HepG2 (cell line): ENCODE results near the gene SMIM24. TPM values are rescaled to one million over a fixed set of nuclear protein-coding genes. Genes with fewer than 3 reads are reported as not detected.
A peak's percentile ranks its signal among the peaks of the same experiment; 100 is the strongest.

Experiments used
- ATAC-seq: fragments of 200-7000 bp; cut with Tn5 transposase; 3 replicates; pipeline ENCODE4 v1.9.1; 2020; ENCODE audit warnings: mild to moderate bottlenecking, moderate library complexity
- BruUV-seq: library from RNA; stranded (reverse); fragments of 400-500 nt; replicated peaks from 2 replicates; lab custom pipeline; 2021; lab: Mats Ljungman, UMichigan
- CTCF ChIA-PET: fragments of 300-600 bp; formaldehyde crosslinking; extraction: SDS; loops from one replicate; lab custom pipeline; 2021; ENCODE audit warnings: low total read pairs, inconsistent platforms, low intra/inter-chr PET ratio; lab: Yijun Ruan, JAX
- POLR2A ChIA-PET: fragments of 350-600 bp; sonication (Branson Sonifier 250); formaldehyde crosslinking; loops from one replicate; lab custom pipeline; 2020; ENCODE audit warnings: antibody characterized with exemption, inconsistent platforms; lab: Yijun Ruan, JAX
- DNase-seq: peaks from one replicate; pipeline ENCODE4 v3.0.0-alpha.2; 2015; ENCODE audit warnings: low spot score
- FAIRE-seq: peaks from 3 replicates; lab custom pipeline; 2011; peaks lifted over from hg19 to GRCh38; lab: Jason Lieb, UNC
- H2AFZ ChIP-seq: one replicate; pipeline ENCODE4 v1.6.1; 2011; ENCODE audit warnings: low read length, inconsistent platforms
- H3K27ac ChIP-seq: fragments of 300-600 bp; 3 replicates; pipeline ENCODE4 v1.8.0; 2011; ENCODE audit warnings: mixed run types, mild to moderate bottlenecking, mixed read lengths, low read length, inconsistent platforms; ENCODE audit not compliant: insufficient read depth; ENCODE audit errors: extremely low read length
- H3K27me3 ChIP-seq, 2 experiments: fragments of 200-600 bp in 1 of 2; 2 replicates in 1 of 2; 3 replicates in 1 of 2; pipeline versions ENCODE4 v1.6.0 to v1.8.0; 2011; ENCODE audit warnings: low read length in 2 of 2, mild to moderate bottlenecking in 2 of 2, moderate library complexity in 2 of 2, inconsistent platforms in 1 of 2; ENCODE audit not compliant: insufficient read depth in 2 of 2, control insufficient read depth in 1 of 2
- H3K36me3 ChIP-seq, 2 experiments: fragments of 200-600 bp in 1 of 2; replicated peaks in 1 of 2; 2 replicates in 1 of 2; 3 replicates in 1 of 2; pipeline versions ENCODE4 v1.5.1 to v1.8.0; 2011; ENCODE audit warnings: low read length in 2 of 2, inconsistent platforms in 1 of 2; ENCODE audit not compliant: insufficient read depth in 2 of 2, control insufficient read depth in 1 of 2
- H3K4me1 ChIP-seq: 2 replicates; pipeline ENCODE4 v1.5.1; 2012; ENCODE audit warnings: low read length, inconsistent platforms; ENCODE audit not compliant: insufficient read depth
- H3K4me2 ChIP-seq: 2 replicates; pipeline ENCODE4 v1.6.0; 2011; ENCODE audit warnings: low read depth, low read length, inconsistent platforms
- H3K4me3 ChIP-seq, 3 experiments: fragments of 200-600 bp in 1 of 3; sonication (generic), shearing (Covaris generic) in 1 of 3; replicated peaks in 1 of 3; 2 replicates each; pipeline ENCODE4 v1.5.1; 2011 to 2016; ENCODE audit warnings: low read length in 3 of 3, inconsistent platforms in 2 of 3, low read depth in 2 of 3, mild to moderate bottlenecking in 2 of 3, control low read depth in 1 of 3, mixed read lengths in 1 of 3; ENCODE audit not compliant: insufficient read depth in 1 of 3
- H3K79me2 ChIP-seq: one replicate; pipeline ENCODE4 v1.6.1; 2011; ENCODE audit warnings: low read length, inconsistent platforms; ENCODE audit not compliant: insufficient read depth
- H3K9ac ChIP-seq: 2 replicates; pipeline ENCODE4 v1.6.0; 2011; ENCODE audit warnings: mild to moderate bottlenecking, low read depth, low read length, inconsistent platforms; ENCODE audit not compliant: insufficient read depth
- H3K9me3 ChIP-seq: 2 replicates; pipeline ENCODE4 v1.5.1; 2012; ENCODE audit warnings: mild to moderate bottlenecking, low read length
- H4K20me1 ChIP-seq: 2 replicates; pipeline ENCODE4 v1.6.0; 2011; ENCODE audit warnings: inconsistent platforms, mild to moderate bottlenecking, low read length, moderate library complexity; ENCODE audit not compliant: insufficient read depth
- ETV6 ChIP-seq: sonication (generic); formaldehyde crosslinking; conservative IDR thresholded peaks from 2 replicates; pipeline ENCODE4 v1.4.0; 2020; ENCODE audit warnings: missing genetic modification reagents
- MNT ChIP-seq: fragments of 450-650 bp; IDR thresholded peaks from 2 replicates; pipeline ENCODE4 v1.6.1; 2016
- NR0B2 ChIP-seq: sonication (generic); formaldehyde crosslinking; IDR thresholded peaks from 2 replicates; pipeline ENCODE4 v1.4.0; 2020; ENCODE audit warnings: mild to moderate bottlenecking, missing genetic modification reagents
- ZIK1 ChIP-seq: sonication (generic); formaldehyde crosslinking; IDR thresholded peaks from 2 replicates; pipeline ENCODE4 v1.5.0; 2020; ENCODE audit warnings: mild to moderate bottlenecking, low read depth, missing genetic modification reagents, borderline replicate concordance
- ZNF296 ChIP-seq: sonication (generic); formaldehyde crosslinking; conservative IDR thresholded peaks from 2 replicates; pipeline ENCODE4 v1.5.0; 2020; ENCODE audit warnings: mild to moderate bottlenecking, missing genetic modification reagents
- ZNF776 ChIP-seq: sonication (generic); formaldehyde crosslinking; IDR thresholded peaks from 2 replicates; pipeline ENCODE4 v1.4.0; 2020; ENCODE audit warnings: mild to moderate bottlenecking, missing genetic modification reagents
- WGBS: methylation state at CpG from one replicate; pipeline ENCODE4 v1.1.6; 2017; ENCODE audit warnings: low lambda C conversion rate; 5-methylcytosine and 5-hydroxymethylcytosine counted together
- in situ Hi-C: cut with HindIII; loops from 2 replicates; pipeline ENCODE4 v1.10.0; 2017; ENCODE audit warnings: low pct_unique_long_range_greater_than_20kb; ENCODE audit not compliant: extremely low pct_ligation_motif_present
- intact Hi-C: fragments of 100-400 bp; cut with micrococcal nuclease; formaldehyde crosslinking; loops from one replicate; pipeline ENCODE4 v1.10.0; 2022; ENCODE audit not compliant: unreplicated experiment
- polyA plus RNA-seq, 8 experiments: library from polyadenylated mRNA; depleted of rRNA in 3 of 8; stranded (reverse) in 7 of 8; unstranded in 1 of 8; fragments of >200 nt; fragmentation: Illumina TruSeq in 4 of 8; extraction: Trizol in 4 of 8; gene quantifications; 2 replicates each; pipeline versions ENCODE4 v1.2.1 to v1.2.3, GENCODE V29; 2011 to 2016; ENCODE audit warnings: low read depth in 4 of 8, missing spikeins in 1 of 8, mixed read lengths in 1 of 8; ENCODE audit not compliant: insufficient read depth in 1 of 8
- total RNA-seq, 5 experiments: library from RNA; depleted of rRNA; stranded (reverse); fragments of >200 nt; fragmentation: Illumina TruSeq; extraction: Trizol; gene quantifications; 2 replicates each; pipeline ENCODE4 v1.2.3, GENCODE V29; 2016; ENCODE audit warnings: low read depth in 1 of 5

Gene SMIM24
- total and polyA plus RNA-seq, 2 of the 13 experiments (the other 11 are each of a cell fraction or from before 2014, with no cell fraction given), result 11.2 to 70.6 TPM

DNA sequence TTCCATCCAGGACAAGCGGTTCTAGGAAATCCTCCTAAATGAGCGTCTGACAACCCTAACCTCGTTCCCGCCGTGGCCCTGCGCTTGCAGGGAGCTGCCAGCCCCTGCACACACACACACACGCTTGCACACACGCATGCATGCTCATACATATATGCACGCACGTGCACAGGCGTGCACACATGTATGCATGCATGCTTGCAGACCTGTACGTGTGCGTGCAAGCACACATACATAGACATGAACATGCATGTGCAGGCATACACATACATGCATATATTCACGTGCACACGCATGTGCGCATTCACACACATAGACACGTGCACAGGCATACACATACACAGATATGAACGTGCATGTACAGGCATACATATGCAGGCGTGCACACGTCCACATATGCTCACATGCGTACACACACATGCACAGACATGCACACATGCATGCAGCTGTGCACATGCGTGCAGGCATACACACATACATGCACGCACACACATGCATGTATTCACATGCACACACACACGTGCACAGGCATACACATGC is 35.6 kb downstream of the SMIM24 start:
- intact Hi-C loops (no loop called here), in situ Hi-C loops (no loop called here)
- H2AFZ ChIP-seq, result no peak overlapping the region
- no peak for ATAC-seq
- WGBS, result 96% methylated on average over 23 of the region's 24 CpGs
- H3K79me2 ChIP-seq, result no peaks in the 10 kb centered on the region
- no peak overlapping the region for H3K4me3 ChIP-seq
- no TSS peak for BruUV-seq
- no peak overlapping the region for H3K4me2 ChIP-seq
- H4K20me1 ChIP-seq, result no peaks in the 10 kb centered on the region; the same call in 1 of the 2 replicates
- H3K4me1 ChIP-seq, result peaks cover 20% of the 10 kb centered on the region
- no peak overlapping the region for H3K9ac ChIP-seq
- peaks cover 4 to 9% of the 10 kb centered on the region in 2 experiments; a peak in 4 of 5 replicates for H3K36me3 ChIP-seq
- 0 out of 2 replicates have a peak, but pooled peaks have one; percentile 35 for TF ChIP-seq ZNF776
- peak; percentile 61 for TF ChIP-seq MNT
- TF ChIP-seq ZNF296 (CRISPR knock-in tag), result no peak
- TF ChIP-seq ZIK1 (CRISPR knock-in tag), result no peak
- no peak for TF ChIP-seq ETV6
- 0 out of 2 replicates have a peak, but pooled peaks have one; percentile 15 for TF ChIP-seq NR0B2 (CRISPR knock-in tag)
- no peaks in the 10 kb centered on the region for H3K27me3 ChIP-seq
- no peak for FAIRE-seq
- POLR2A ChIA-PET, result no interaction called here
- H3K9me3 ChIP-seq, result no peaks in the 10 kb centered on the region
- DNase-seq, result no peak
- CTCF ChIA-PET, result no interaction called here
- no peak overlapping the region for H3K27ac ChIP-seq
